ENCODE data around the gene MRGPRD. TPM values are rescaled to one million over a fixed set of nuclear protein-coding genes. Genes with fewer than 3 reads are reported as not detected.
A peak's percentile ranks its signal among the peaks of the same experiment; 100 is the strongest.
"Not testable (repeated sequence)": the region's sequence is repeated elsewhere in the genome, so short reads cannot be mapped to it uniquely, and the experiment has no call there.

MRGPRD gene
- total and polyA plus RNA-seq, 4 experiments from 2014 or later = 0.48 TPM; not detected in 3

- no peaks in the 10 kb centered on the region for H3K9me3 Mint-ChIP-seq
- H3K9me3 ChIP-seq (ENCODE audit: control insufficient read depth in 1 of 2, low read length in 2 of 2) = no peaks in the 10 kb centered on the region
- POLR2A ChIA-PET (ENCODE audit: partially characterized antibody) = no interaction called here
- no peak for DNase-seq
- H3K36me3 Mint-ChIP-seq = no peaks in the 10 kb centered on the region
- peaks cover 2 to 3% of the 10 kb centered on the region in 2 donors for H3K27me3 Mint-ChIP-seq
- H3K27ac Mint-ChIP-seq = no peak overlapping the region
- H3K4me3 Mint-ChIP-seq = no peak overlapping the region
- H3K36me3 ChIP-seq (ENCODE audit: insufficient read depth, low read length) = no peaks in the 10 kb centered on the region
- H3K4me1 Mint-ChIP-seq = peaks cover 0 to 4% (median under 1%) of the 10 kb centered on the region in 4 donors
- no peaks in the 10 kb centered on the region for H3K4me1 ChIP-seq (ENCODE audit: insufficient read depth, low read length)
- H3K27me3 ChIP-seq (ENCODE audit: insufficient read depth, low read length) = no peaks in the 10 kb centered on the region
- intact Hi-C loops (cut with micrococcal nuclease) = no loop called here
- no peak overlapping the region for H3K27ac ChIP-seq (ENCODE audit: low read depth, low read length)
- CTCF ChIA-PET (ENCODE audit: partially characterized antibody) = no interaction called here
- no peak overlapping the region for H3K4me3 ChIP-seq (ENCODE audit: low read length in 2 of 2)
These were observed 20.1 kb upstream of the MRGPRD start for GRCh38 chr11:69000831-69001242.

- H3K27me3 Mint-ChIP-seq = peaks cover 1 to 3% of the 10 kb centered on the region in 2 donors
- intact Hi-C loops (cut with micrococcal nuclease) = no loop called here
- no peak overlapping the region for H3K4me3 Mint-ChIP-seq
- H3K36me3 Mint-ChIP-seq = no peaks in the 10 kb centered on the region
- no peak overlapping the region for H3K4me3 ChIP-seq (ENCODE audit: low read length in 2 of 2)
- no peaks in the 10 kb centered on the region for H3K9me3 Mint-ChIP-seq
- H3K4me1 ChIP-seq (ENCODE audit: insufficient read depth, low read length) = no peaks in the 10 kb centered on the region
- H3K9me3 ChIP-seq (ENCODE audit: control insufficient read depth in 1 of 2, low read length in 2 of 2) = no peaks in the 10 kb centered on the region
- H3K27ac ChIP-seq (ENCODE audit: low read depth, low read length) = no peak overlapping the region
- CTCF ChIA-PET (ENCODE audit: partially characterized antibody) = no interaction called here
- POLR2A ChIA-PET (ENCODE audit: partially characterized antibody) = no interaction called here
- H3K4me1 Mint-ChIP-seq = peaks cover 0 to 4% (median under 1%) of the 10 kb centered on the region in 4 donors
- no peak for DNase-seq
- no peaks in the 10 kb centered on the region for H3K36me3 ChIP-seq (ENCODE audit: insufficient read depth, low read length)
- H3K27ac Mint-ChIP-seq = no peak overlapping the region
- no peaks in the 10 kb centered on the region for H3K27me3 ChIP-seq (ENCODE audit: insufficient read depth, low read length)
These were observed 19.6 kb upstream of the MRGPRD start for GRCh38 chr11:69000391-69000790.

- H3K27me3 Mint-ChIP-seq; H3K4me1 ChIP-seq (ENCODE audit: insufficient read depth, low read length); DNase-seq; H3K4me1 Mint-ChIP-seq; H3K36me3 Mint-ChIP-seq; H3K36me3 ChIP-seq (ENCODE audit: insufficient read depth, low read length); H3K27ac ChIP-seq (ENCODE audit: low read depth, low read length); POLR2A ChIA-PET (ENCODE audit: partially characterized antibody); H3K9me3 Mint-ChIP-seq; H3K27me3 ChIP-seq (ENCODE audit: insufficient read depth, low read length); H3K4me3 Mint-ChIP-seq; H3K9me3 ChIP-seq (ENCODE audit: control insufficient read depth in 1 of 2, low read length in 2 of 2); intact Hi-C loops (cut with micrococcal nuclease); H3K4me3 ChIP-seq (ENCODE audit: low read length in 2 of 2); CTCF ChIA-PET (ENCODE audit: partially characterized antibody): not testable (repeated sequence)
- H3K27ac Mint-ChIP-seq = peak overlapping the region in 1 of 7 donors; percentile 17
These were observed 19.1 kb upstream of the MRGPRD start for GRCh38 chr11:68999748-69000355.

- peaks cover 0 to 4% (median under 1%) of the 10 kb centered on the region in 4 donors for H3K4me1 Mint-ChIP-seq
- no peak for DNase-seq
These were observed 18.4 kb upstream of the MRGPRD start for GRCh38 chr11:68999093-68999747.

GRCh38 chr11:68998390-68998911 is 17.7 kb upstream of the MRGPRD start:
- POLR2A ChIA-PET (ENCODE audit: partially characterized antibody) = no interaction called here
- Histone ChIP-seq H3K9me3 (ENCODE audit: control insufficient read depth in 1 of 2, low read length in 2 of 2) (no peaks in the 10 kb centered on the region), H3K27ac (ENCODE audit: low read depth, low read length) (no peak overlapping the region), H3K36me3 (ENCODE audit: insufficient read depth, low read length) (no peaks in the 10 kb centered on the region), H3K27me3 (ENCODE audit: insufficient read depth, low read length) (no peaks in the 10 kb centered on the region), H3K4me1 (ENCODE audit: insufficient read depth, low read length) (no peaks in the 10 kb centered on the region), H3K4me3 (ENCODE audit: low read length in 2 of 2) (no peak overlapping the region)
- Mint-ChIP-seq H3K9me3 (no peaks in the 10 kb centered on the region), H3K36me3 (no peaks in the 10 kb centered on the region), H3K27ac (no peak overlapping the region), H3K4me3 (no peak overlapping the region), H3K27me3 (peaks cover 6 to 8% of the 10 kb centered on the region in 2 donors), H3K4me1 (peaks cover 0 to 4% (median 1%) of the 10 kb centered on the region in 4 donors)
- intact Hi-C loops (cut with micrococcal nuclease) = no loop called here
- CTCF ChIA-PET (ENCODE audit: partially characterized antibody) = no interaction called here
- DNase-seq = no peak

More at GRCh38 chr11:68999093-68999747, 18.4 kb upstream of the MRGPRD start:
- H3K9me3 Mint-ChIP-seq = no peaks in the 10 kb centered on the region
- H3K36me3 Mint-ChIP-seq = no peaks in the 10 kb centered on the region
- H3K27me3 ChIP-seq (ENCODE audit: insufficient read depth, low read length) = no peaks in the 10 kb centered on the region
- H3K27ac Mint-ChIP-seq = peak overlapping the region in 2 of 7 donors; percentile 17 to 81
- no peaks in the 10 kb centered on the region for H3K9me3 ChIP-seq (ENCODE audit: control insufficient read depth in 1 of 2, low read length in 2 of 2)
- intact Hi-C loops (cut with micrococcal nuclease) = no loop called here
- ChIA-PET CTCF (ENCODE audit: partially characterized antibody) (no interaction called here), POLR2A (ENCODE audit: partially characterized antibody) (no interaction called here)
- no peaks in the 10 kb centered on the region for H3K36me3 ChIP-seq (ENCODE audit: insufficient read depth, low read length)
- H3K4me1 ChIP-seq (ENCODE audit: insufficient read depth, low read length) = no peaks in the 10 kb centered on the region
- H3K4me3 ChIP-seq (ENCODE audit: low read length in 2 of 2) = no peak overlapping the region
- no peak overlapping the region for H3K27ac ChIP-seq (ENCODE audit: low read depth, low read length)
- no peak overlapping the region for H3K4me3 Mint-ChIP-seq
- peaks cover 3 to 5% of the 10 kb centered on the region in 2 donors for H3K27me3 Mint-ChIP-seq

- intact Hi-C loops (cut with micrococcal nuclease) = no loop called here
- Mint-ChIP-seq H3K27ac (peak overlapping the region in 1 of 7 donors; percentile 75), H3K4me3 (no peak overlapping the region), H3K9me3 (no peaks in the 10 kb centered on the region), H3K27me3 (peaks cover 8 to 10% of the 10 kb centered on the region in 2 donors), H3K36me3 (no peaks in the 10 kb centered on the region), H3K4me1 (peaks cover 0 to 4% (median 1%) of the 10 kb centered on the region in 4 donors)
- ChIA-PET POLR2A (ENCODE audit: partially characterized antibody) (no interaction called here), CTCF (ENCODE audit: partially characterized antibody) (no interaction called here)
- no peaks in the 10 kb centered on the region for H3K9me3 ChIP-seq (ENCODE audit: control insufficient read depth in 1 of 2, low read length in 2 of 2)
- no peaks in the 10 kb centered on the region for H3K36me3 ChIP-seq (ENCODE audit: insufficient read depth, low read length)
- no peak overlapping the region for H3K4me3 ChIP-seq (ENCODE audit: low read length in 2 of 2)
- H3K4me1 ChIP-seq (ENCODE audit: insufficient read depth, low read length) = no peaks in the 10 kb centered on the region
- DNase-seq = no peak
- H3K27ac ChIP-seq (ENCODE audit: low read depth, low read length) = no peak overlapping the region
- no peaks in the 10 kb centered on the region for H3K27me3 ChIP-seq (ENCODE audit: insufficient read depth, low read length)
These were observed 17.2 kb upstream of the MRGPRD start for GRCh38 chr11:68997995-68998348.

- Mint-ChIP-seq H3K27me3 (peaks cover 11 to 12% of the 10 kb centered on the region in 2 donors), H3K27ac (no peak overlapping the region), H3K4me1 (peaks cover 0 to 4% (median 1%) of the 10 kb centered on the region in 4 donors), H3K4me3 (no peak overlapping the region), H3K36me3 (no peaks in the 10 kb centered on the region), H3K9me3 (no peaks in the 10 kb centered on the region)
- Histone ChIP-seq H3K4me3 (ENCODE audit: low read length in 2 of 2) (no peak overlapping the region), H3K27me3 (ENCODE audit: insufficient read depth, low read length) (no peaks in the 10 kb centered on the region), H3K36me3 (ENCODE audit: insufficient read depth, low read length) (no peaks in the 10 kb centered on the region), H3K9me3 (ENCODE audit: control insufficient read depth in 1 of 2, low read length in 2 of 2) (no peaks in the 10 kb centered on the region), H3K27ac (ENCODE audit: low read depth, low read length) (no peak overlapping the region), H3K4me1 (ENCODE audit: insufficient read depth, low read length) (no peaks in the 10 kb centered on the region)
- CTCF ChIA-PET (ENCODE audit: partially characterized antibody) = no interaction called here
- intact Hi-C loops (cut with micrococcal nuclease) = no loop called here
- DNase-seq = no peak
- POLR2A ChIA-PET (ENCODE audit: partially characterized antibody) = no interaction called here
These were observed 16.6 kb upstream of the MRGPRD start for GRCh38 chr11:68997124-68997994.

All from CD4-positive, alpha-beta memory T cell (primary cell).